ENCODE results near the gene GLI3. TPM values are rescaled to one million over a fixed set of nuclear protein-coding genes. Genes with fewer than 3 reads are reported as not detected.

The GLI3 gene
- total and polyA plus RNA-seq, 12 donors, result 1.1 to 18.0 (median 4.6) TPM

DNA sequence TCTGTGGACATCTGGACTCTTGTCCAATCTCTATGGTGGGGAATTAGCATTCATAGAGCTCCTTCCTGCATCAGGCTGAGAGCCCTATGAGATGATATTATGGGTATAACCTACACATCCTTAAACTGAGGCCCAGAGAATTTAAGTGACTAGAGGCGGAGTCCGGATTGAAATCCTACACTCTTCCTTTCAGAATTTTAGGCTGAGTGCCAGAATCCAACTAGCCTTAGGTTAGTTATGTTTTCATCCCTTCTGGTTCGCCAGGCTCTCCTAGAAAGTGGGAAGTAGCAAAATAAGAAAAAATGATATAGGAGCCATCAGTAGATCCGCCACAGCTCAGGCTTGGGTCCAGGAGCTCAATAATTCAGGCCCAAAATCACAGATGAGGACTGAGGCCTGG lies 212.5 kb downstream of the GLI3 start:
- no peaks in the 10 kb centered on the region for H3K27me3 ChIP-seq
- no peak overlapping the region for H3K4me3 ChIP-seq
- DNase-seq, result no peak
- H3K9me3 ChIP-seq (replicated peaks in 1 of 3), result no peaks in the 10 kb centered on the region
- no peaks in the 10 kb centered on the region for H3K36me3 ChIP-seq (replicated peaks in 1 of 2)
- intact Hi-C loops (cut with DNase I), result no loop called here
- no peak for TF ChIP-seq POLR2A (IDR thresholded peaks at IDR 0.05)
- TF ChIP-seq, protein P1, sequence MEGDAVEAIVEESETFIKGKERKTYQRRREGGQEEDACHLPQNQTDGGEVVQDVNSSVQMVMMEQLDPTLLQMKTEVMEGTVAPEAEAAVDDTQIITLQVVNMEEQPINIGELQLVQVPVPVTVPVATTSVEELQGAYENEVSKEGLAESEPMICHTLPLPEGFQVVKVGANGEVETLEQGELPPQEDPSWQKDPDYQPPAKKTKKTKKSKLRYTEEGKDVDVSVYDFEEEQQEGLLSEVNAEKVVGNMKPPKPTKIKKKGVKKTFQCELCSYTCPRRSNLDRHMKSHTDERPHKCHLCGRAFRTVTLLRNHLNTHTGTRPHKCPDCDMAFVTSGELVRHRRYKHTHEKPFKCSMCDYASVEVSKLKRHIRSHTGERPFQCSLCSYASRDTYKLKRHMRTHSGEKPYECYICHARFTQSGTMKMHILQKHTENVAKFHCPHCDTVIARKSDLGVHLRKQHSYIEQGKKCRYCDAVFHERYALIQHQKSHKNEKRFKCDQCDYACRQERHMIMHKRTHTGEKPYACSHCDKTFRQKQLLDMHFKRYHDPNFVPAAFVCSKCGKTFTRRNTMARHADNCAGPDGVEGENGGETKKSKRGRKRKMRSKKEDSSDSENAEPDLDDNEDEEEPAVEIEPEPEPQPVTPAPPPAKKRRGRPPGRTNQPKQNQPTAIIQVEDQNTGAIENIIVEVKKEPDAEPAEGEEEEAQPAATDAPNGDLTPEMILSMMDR (IDR thresholded peaks at IDR 0.05), result no peak
- 94 to 99% (median 95%) methylated on average over 4 of the region's 4 CpGs for WGBS, 4 donors
- H3K27ac ChIP-seq, result no peak overlapping the region
- peaks cover 5 to 8% of the 10 kb centered on the region in 2 donors for H3K4me1 ChIP-seq (replicated peaks in 1 of 2)

DNA sequence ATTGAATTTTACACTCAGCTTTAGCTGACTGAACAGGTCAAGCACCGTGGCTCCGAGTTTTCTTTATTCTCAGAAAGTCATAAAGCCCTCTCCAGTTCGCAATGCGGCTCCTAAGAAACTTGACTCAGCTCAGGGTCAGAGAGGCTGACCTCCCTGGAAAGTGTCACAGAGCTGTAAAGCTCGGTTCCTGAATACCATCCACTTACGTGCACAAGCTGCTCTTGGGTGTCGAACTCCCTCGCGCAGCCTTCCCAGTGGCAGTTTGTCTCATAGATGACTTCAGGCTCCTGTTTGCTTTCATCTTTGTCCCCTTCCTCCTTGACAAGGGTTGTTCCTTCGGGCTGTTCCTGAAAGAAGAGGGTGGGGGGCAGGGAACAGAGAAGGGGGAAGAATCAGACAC lies 213.7 kb downstream of the GLI3 start:
- 34 to 41% (median 40%) methylated on average over 9 to 10 of the region's 10 CpGs for WGBS, 4 donors
- Histone ChIP-seq H3K27ac (peak overlapping the region in 3 of 5 donors; percentile 22 to 60 (median 59)), H3K9me3 (replicated peaks in 1 of 3) (no peaks in the 10 kb centered on the region), H3K36me3 (replicated peaks in 1 of 2) (no peaks in the 10 kb centered on the region), H3K4me1 (replicated peaks in 1 of 2) (peaks cover 5 to 8% of the 10 kb centered on the region in 2 donors), H3K4me3 (peak overlapping the region in 1 of 4 donors; percentile 27), H3K27me3 (no peaks in the 10 kb centered on the region)
- peak in 6 of 7 donors; percentile 34 to 57 (median 45) for DNase-seq
- TF ChIP-seq POLR2A (IDR thresholded peaks at IDR 0.05), result no peak
- TF ChIP-seq, protein P1 (IDR thresholded peaks at IDR 0.05), result no peak
- intact Hi-C loops (cut with DNase I), result no loop called here

DNA sequence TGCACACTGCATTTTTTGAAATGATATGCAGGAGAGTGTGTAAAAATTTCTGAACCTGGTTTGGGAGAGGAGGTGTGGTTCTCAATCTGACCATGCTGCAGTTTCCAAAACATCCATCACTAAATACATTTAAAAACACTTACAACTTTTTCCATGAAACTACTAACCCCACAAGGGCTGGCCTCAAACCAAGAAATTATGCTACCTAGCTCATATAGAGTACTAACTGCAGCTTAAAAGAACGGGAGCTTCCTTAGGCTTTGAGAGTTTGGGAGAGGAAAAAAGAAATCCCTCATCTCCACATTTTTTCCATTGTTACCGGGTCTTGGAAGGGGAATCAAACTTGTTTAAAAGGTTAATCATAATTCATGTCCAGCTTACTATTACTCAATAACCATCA lies 214.2 kb downstream of the GLI3 start:
- peak overlapping the region in 1 of 5 donors; percentile 60 for H3K27ac ChIP-seq
- TF ChIP-seq POLR2A (IDR thresholded peaks at IDR 0.05), result no peak
- H3K9me3 ChIP-seq (replicated peaks in 1 of 3), result no peaks in the 10 kb centered on the region
- WGBS, 4 donors, result 51 to 64% (median 63%) methylated on average over 2 of the region's 2 CpGs
- intact Hi-C loops (cut with DNase I), result no loop called here
- DNase-seq, result no peak
- H3K36me3 ChIP-seq (replicated peaks in 1 of 2), result no peaks in the 10 kb centered on the region
- H3K4me3 ChIP-seq, result no peak overlapping the region
- peaks cover 5 to 8% of the 10 kb centered on the region in 2 donors for H3K4me1 ChIP-seq (replicated peaks in 1 of 2)
- H3K27me3 ChIP-seq, result no peaks in the 10 kb centered on the region

DNA sequence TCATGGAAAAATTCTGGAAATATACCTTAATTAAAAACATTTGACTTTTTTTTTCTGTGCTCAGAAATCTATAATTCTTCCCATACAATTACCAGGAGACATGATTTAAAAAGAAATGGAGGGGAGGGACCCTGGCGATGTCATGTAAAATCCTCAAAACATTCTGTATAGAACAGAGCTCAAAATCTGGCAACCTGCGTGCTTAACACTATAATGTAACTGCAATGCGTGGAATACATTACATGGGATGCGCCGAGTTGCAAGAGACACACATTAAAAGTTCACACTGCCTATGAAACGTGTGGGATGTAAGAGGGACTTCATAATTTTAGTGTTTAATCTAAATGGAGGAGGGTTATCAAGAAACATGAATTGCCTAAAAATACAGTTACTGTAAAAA lies 215.0 kb downstream of the GLI3 start:
- TF ChIP-seq POLR2A (IDR thresholded peaks at IDR 0.05), result no peak
- TF ChIP-seq, protein P1 (IDR thresholded peaks at IDR 0.05), result no peak
- intact Hi-C loops (cut with DNase I), result no loop called here
- 76 to 86% (median 80%) methylated on average over 6 of the region's 6 CpGs for WGBS, 4 donors
- no peak overlapping the region for H3K27ac ChIP-seq
- H3K4me3 ChIP-seq, result no peak overlapping the region
- H3K27me3 ChIP-seq, result no peaks in the 10 kb centered on the region
- H3K36me3 ChIP-seq (replicated peaks in 1 of 2), result no peaks in the 10 kb centered on the region
- H3K4me1 ChIP-seq (replicated peaks in 1 of 2), result peaks cover 5 to 8% of the 10 kb centered on the region in 2 donors
- no peak for DNase-seq
- H3K9me3 ChIP-seq (replicated peaks in 1 of 3), result no peaks in the 10 kb centered on the region

DNA sequence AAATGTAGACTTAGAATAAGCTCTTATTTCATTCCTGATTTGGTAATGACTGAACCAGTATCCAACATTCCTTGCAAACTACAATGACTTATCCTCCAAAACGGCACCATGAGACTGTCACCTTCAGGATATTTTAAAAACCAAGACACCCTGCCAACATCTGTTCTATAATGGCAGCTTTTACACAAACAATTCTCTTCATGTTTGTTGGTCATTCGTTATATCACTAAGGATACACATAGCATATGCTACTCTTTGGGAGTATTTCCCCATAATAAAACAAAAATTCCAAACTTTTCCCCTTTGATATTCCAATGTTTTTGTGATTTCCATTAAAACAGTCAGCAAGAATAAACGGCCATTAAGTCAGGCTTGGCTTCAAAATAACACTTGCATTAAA lies 215.4 kb downstream of the GLI3 start:
- intact Hi-C loops (cut with DNase I), result no loop called here
- H3K27me3 ChIP-seq, result no peaks in the 10 kb centered on the region
- no peak for TF ChIP-seq POLR2A (IDR thresholded peaks at IDR 0.05)
- TF ChIP-seq, protein P1 (IDR thresholded peaks at IDR 0.05), result no peak
- WGBS, 4 donors, result 76 to 87% (median 84%) methylated on average over 3 of the region's 3 CpGs
- H3K9me3 ChIP-seq (replicated peaks in 1 of 3), result no peaks in the 10 kb centered on the region
- no peak overlapping the region for H3K4me3 ChIP-seq
- no peaks in the 10 kb centered on the region for H3K36me3 ChIP-seq (replicated peaks in 1 of 2)
- no peak for DNase-seq
- peaks cover 5 to 8% of the 10 kb centered on the region in 2 donors for H3K4me1 ChIP-seq (replicated peaks in 1 of 2)
- no peak overlapping the region for H3K27ac ChIP-seq

Data from adrenal gland (tissue), 12 donors.